Neural cell (in vitro differentiated cells): Measurements from ENCODE around the gene EIF2B5. TPM values are rescaled to one million over a fixed set of nuclear protein-coding genes. Genes with fewer than 3 reads are reported as not detected.

Experiments used
- H2AFZ ChIP-seq: fragments of 200-600, 300-800 bp; sonication (generic), shearing (Covaris generic); 2 replicates; pipeline ENCODE4 v1.6.0; 2014; ENCODE audit warnings: low read depth, mild to moderate bottlenecking, antibody characterized with exemption, low read length, moderate library complexity
- H3F3A ChIP-seq: fragments of 200-600 bp; shearing (Covaris generic); 2 replicates; pipeline ENCODE4 v1.6.1; 2016; ENCODE audit warnings: mild to moderate bottlenecking, moderate library complexity, mixed read lengths, antibody characterized with exemption, low read length; ENCODE audit not compliant: insufficient read depth, poor library complexity, severe bottlenecking
- H3K27ac ChIP-seq: fragments of 200-600, 300-800 bp; sonication (generic), shearing (Covaris generic); 2 replicates; pipeline ENCODE4 v1.5.1; 2014; ENCODE audit warnings: mild to moderate bottlenecking, low read length, moderate library complexity
- H3K27me3 ChIP-seq: fragments of 300-800, 200-600 bp; sonication (generic), shearing (Covaris generic); 2 replicates; pipeline ENCODE4 v1.6.0; 2014; ENCODE audit warnings: mild to moderate bottlenecking, low read depth, low read length, moderate library complexity; ENCODE audit not compliant: insufficient read depth
- H3K36me3 ChIP-seq: fragments of 300-800, 200-600 bp; sonication (generic), shearing (Covaris generic); 2 replicates; pipeline ENCODE4 v1.5.1; 2014; ENCODE audit warnings: mild to moderate bottlenecking, antibody characterized with exemption, low read length, moderate library complexity; ENCODE audit not compliant: insufficient read depth
- H3K4me2 ChIP-seq: fragments of 300-800, 200-600 bp; sonication (generic), shearing (Covaris generic); 2 replicates; pipeline ENCODE4 v1.6.0; 2014; ENCODE audit warnings: mild to moderate bottlenecking, low read length
- H3K4me3 ChIP-seq: fragments of 300-800, 200-600 bp; sonication (generic), shearing (Covaris generic); 2 replicates; pipeline ENCODE4 v1.5.1; 2014; ENCODE audit warnings: mild to moderate bottlenecking, low read length, moderate library complexity
- H3K79me2 ChIP-seq: fragments of 200-600 bp; shearing (Covaris generic); replicated peaks from 2 replicates; pipeline ENCODE4 v1.6.0; 2014; ENCODE audit warnings: mild to moderate bottlenecking, low read length, moderate library complexity; ENCODE audit not compliant: insufficient read depth
- H3K9ac ChIP-seq: fragments of 300-800, 200-600 bp; sonication (generic), shearing (Covaris generic); 2 replicates; pipeline ENCODE4 v1.6.1; 2016; ENCODE audit warnings: mild to moderate bottlenecking, low read length, mixed read lengths
- H3K9me2 ChIP-seq: fragments of 200-600 bp; shearing (Covaris generic); 2 replicates; pipeline ENCODE4 v1.6.1; 2016; ENCODE audit warnings: mild to moderate bottlenecking, low read length, mixed read lengths; ENCODE audit not compliant: insufficient read depth
- H3K9me3 ChIP-seq: fragments of 200-600, 300-800 bp; sonication (generic), shearing (Covaris generic); 2 replicates; pipeline ENCODE4 v1.6.1; 2016; ENCODE audit warnings: mild to moderate bottlenecking, mixed run types, low read length, moderate library complexity, mixed read lengths
- H4K20me1 ChIP-seq: fragments of 200-600 bp; shearing (Covaris generic); 2 replicates; pipeline ENCODE4 v1.6.1; 2016; ENCODE audit warnings: mild to moderate bottlenecking, mixed run types; ENCODE audit not compliant: insufficient read depth
- EP300 ChIP-seq: fragments of 450-650 bp; conservative IDR thresholded peaks from 2 replicates; pipeline ENCODE4 v1.6.1; 2014; ENCODE audit warnings: antibody characterized with exemption, mild to moderate bottlenecking, moderate library complexity; ENCODE audit not compliant: poor library complexity, severe bottlenecking
- EZH2 ChIP-seq: fragments of 200-600, 300-800 bp; shearing (Covaris generic), sonication (generic); IDR thresholded peaks from 2 replicates; pipeline ENCODE4 v1.6.1; 2014; ENCODE audit warnings: antibody characterized with exemption, low read length, borderline replicate concordance, mild to moderate bottlenecking; ENCODE audit not compliant: insufficient read depth, poor library complexity, severe bottlenecking
- MXI1 ChIP-seq: fragments of 450-650 bp; conservative IDR thresholded peaks from 2 replicates; pipeline ENCODE4 v1.6.1; 2014; ENCODE audit warnings: antibody characterized with exemption, mild to moderate bottlenecking; ENCODE audit not compliant: poor library complexity, severe bottlenecking
- POLR2AphosphoS5 ChIP-seq: IDR thresholded peaks from 2 replicates; pipeline ENCODE4 v1.6.1; 2012
- RAD21 ChIP-seq: fragments of 450-650 bp; conservative IDR thresholded peaks from 2 replicates; pipeline ENCODE4 v1.6.1; 2014; ENCODE audit warnings: antibody characterized with exemption, mild to moderate bottlenecking, moderate library complexity
- SMC3 ChIP-seq: fragments of 450-650 bp; conservative IDR thresholded peaks from 2 replicates; pipeline ENCODE4 v1.6.1; 2014; ENCODE audit warnings: antibody characterized with exemption, mild to moderate bottlenecking, moderate library complexity; ENCODE audit not compliant: poor library complexity
- TAF1 ChIP-seq: IDR thresholded peaks from 2 replicates; pipeline ENCODE4 v1.6.1; 2012; ENCODE audit warnings: low read depth
- polyA plus RNA-seq: library from polyadenylated mRNA; depleted of rRNA; stranded (reverse); fragments of >200 nt; gene quantifications from 2 replicates; pipeline ENCODE4 v1.2.3, GENCODE V29; 2014
- TF ChIP-seq, protein P1 (sequence below): fragments of 450-650 bp; IDR thresholded peaks from 2 replicates; pipeline ENCODE4 v1.5.1; 2014; ENCODE audit warnings: antibody characterized with exemption, mild to moderate bottlenecking, moderate library complexity; ENCODE audit not compliant: poor library complexity, severe bottlenecking
- TF ChIP-seq, protein P2 (sequence below): IDR thresholded peaks from 2 replicates; pipeline ENCODE4 v1.6.1; 2012; ENCODE audit warnings: borderline replicate concordance

EIF2B5 gene
- polyA plus RNA-seq, 1 donor from 2014 or later = 112 TPM

DNA sequence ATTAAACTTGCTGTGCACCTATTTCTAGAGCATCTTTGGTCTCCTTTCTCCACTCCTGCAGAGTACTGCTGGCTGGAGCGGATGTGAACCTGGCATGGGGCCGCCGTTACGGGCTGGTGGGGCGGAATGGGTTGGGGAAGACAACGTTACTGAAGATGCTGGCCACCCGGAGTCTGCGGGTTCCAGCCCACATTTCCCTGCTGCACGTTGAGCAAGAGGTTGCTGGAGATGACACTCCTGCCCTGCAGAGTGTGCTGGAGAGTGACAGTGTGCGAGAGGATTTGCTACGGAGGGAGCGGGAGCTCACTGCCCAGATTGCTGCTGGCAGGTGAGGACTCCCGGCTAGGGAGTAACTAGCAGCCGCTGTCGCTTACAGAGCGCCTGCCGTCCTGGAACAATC, 52.9 kb downstream of the EIF2B5 start:
- peaks cover 20% of the 10 kb centered on the region for H3K79me2 ChIP-seq
- no peaks in the 10 kb centered on the region for H3K9me2 ChIP-seq
- no peaks in the 10 kb centered on the region for H3K9me3 ChIP-seq
- no peak overlapping the region for H3K9ac ChIP-seq
- TF ChIP-seq POLR2AphosphoS5 (no peak), TAF1 (no peak), EZH2 (no peak)
- TF ChIP-seq, protein P1, sequence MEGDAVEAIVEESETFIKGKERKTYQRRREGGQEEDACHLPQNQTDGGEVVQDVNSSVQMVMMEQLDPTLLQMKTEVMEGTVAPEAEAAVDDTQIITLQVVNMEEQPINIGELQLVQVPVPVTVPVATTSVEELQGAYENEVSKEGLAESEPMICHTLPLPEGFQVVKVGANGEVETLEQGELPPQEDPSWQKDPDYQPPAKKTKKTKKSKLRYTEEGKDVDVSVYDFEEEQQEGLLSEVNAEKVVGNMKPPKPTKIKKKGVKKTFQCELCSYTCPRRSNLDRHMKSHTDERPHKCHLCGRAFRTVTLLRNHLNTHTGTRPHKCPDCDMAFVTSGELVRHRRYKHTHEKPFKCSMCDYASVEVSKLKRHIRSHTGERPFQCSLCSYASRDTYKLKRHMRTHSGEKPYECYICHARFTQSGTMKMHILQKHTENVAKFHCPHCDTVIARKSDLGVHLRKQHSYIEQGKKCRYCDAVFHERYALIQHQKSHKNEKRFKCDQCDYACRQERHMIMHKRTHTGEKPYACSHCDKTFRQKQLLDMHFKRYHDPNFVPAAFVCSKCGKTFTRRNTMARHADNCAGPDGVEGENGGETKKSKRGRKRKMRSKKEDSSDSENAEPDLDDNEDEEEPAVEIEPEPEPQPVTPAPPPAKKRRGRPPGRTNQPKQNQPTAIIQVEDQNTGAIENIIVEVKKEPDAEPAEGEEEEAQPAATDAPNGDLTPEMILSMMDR = no peak
- H3K27ac ChIP-seq = no peak overlapping the region
- no peaks in the 10 kb centered on the region for H4K20me1 ChIP-seq
- no peaks in the 10 kb centered on the region for H3K36me3 ChIP-seq
- H3K27me3 ChIP-seq = no peaks in the 10 kb centered on the region
- H3F3A ChIP-seq = no peaks in the 10 kb centered on the region
- H3K4me2 ChIP-seq = no peak overlapping the region
- H2AFZ ChIP-seq = no peak overlapping the region
- peak overlapping the region; percentile 88 for H3K4me3 ChIP-seq

DNA sequence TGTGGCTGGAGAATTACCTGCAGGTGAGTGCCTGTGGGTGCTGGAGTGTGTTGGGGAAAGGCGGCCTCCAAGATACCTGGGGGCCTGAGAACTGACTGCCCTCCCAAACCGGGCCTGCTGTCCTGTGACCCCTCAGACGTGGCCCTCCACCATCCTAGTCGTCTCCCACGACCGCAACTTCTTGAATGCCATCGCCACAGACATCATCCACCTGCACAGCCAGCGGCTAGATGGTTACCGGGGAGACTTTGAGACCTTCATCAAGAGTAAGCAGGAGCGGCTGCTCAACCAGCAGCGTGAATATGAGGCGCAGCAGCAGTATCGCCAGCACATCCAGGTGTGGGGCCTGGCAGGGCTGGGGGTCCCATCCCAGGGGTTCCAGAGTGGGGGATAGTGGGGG, 54.3 kb downstream of the EIF2B5 start:
- no peak overlapping the region for H2AFZ ChIP-seq
- H3K4me3 ChIP-seq = no peak overlapping the region
- H3K27me3 ChIP-seq = no peaks in the 10 kb centered on the region
- H3K27ac ChIP-seq = no peak overlapping the region
- H3K79me2 ChIP-seq = peaks cover 20% of the 10 kb centered on the region
- H3K9me3 ChIP-seq = no peaks in the 10 kb centered on the region
- no peak overlapping the region for H3K9ac ChIP-seq
- TF ChIP-seq, protein P2, sequence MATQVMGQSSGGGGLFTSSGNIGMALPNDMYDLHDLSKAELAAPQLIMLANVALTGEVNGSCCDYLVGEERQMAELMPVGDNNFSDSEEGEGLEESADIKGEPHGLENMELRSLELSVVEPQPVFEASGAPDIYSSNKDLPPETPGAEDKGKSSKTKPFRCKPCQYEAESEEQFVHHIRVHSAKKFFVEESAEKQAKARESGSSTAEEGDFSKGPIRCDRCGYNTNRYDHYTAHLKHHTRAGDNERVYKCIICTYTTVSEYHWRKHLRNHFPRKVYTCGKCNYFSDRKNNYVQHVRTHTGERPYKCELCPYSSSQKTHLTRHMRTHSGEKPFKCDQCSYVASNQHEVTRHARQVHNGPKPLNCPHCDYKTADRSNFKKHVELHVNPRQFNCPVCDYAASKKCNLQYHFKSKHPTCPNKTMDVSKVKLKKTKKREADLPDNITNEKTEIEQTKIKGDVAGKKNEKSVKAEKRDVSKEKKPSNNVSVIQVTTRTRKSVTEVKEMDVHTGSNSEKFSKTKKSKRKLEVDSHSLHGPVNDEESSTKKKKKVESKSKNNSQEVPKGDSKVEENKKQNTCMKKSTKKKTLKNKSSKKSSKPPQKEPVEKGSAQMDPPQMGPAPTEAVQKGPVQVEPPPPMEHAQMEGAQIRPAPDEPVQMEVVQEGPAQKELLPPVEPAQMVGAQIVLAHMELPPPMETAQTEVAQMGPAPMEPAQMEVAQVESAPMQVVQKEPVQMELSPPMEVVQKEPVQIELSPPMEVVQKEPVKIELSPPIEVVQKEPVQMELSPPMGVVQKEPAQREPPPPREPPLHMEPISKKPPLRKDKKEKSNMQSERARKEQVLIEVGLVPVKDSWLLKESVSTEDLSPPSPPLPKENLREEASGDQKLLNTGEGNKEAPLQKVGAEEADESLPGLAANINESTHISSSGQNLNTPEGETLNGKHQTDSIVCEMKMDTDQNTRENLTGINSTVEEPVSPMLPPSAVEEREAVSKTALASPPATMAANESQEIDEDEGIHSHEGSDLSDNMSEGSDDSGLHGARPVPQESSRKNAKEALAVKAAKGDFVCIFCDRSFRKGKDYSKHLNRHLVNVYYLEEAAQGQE = no peak
- TF ChIP-seq TAF1 = no peak
- no peak for TF ChIP-seq MXI1
- no peak for TF ChIP-seq SMC3
- TF ChIP-seq EZH2 = no peak
- TF ChIP-seq RAD21 = no peak
- TF ChIP-seq POLR2AphosphoS5 = no peak
- TF ChIP-seq EP300 = no peak
- TF ChIP-seq, protein P1 = no peak
- H3F3A ChIP-seq = no peaks in the 10 kb centered on the region
- H3K36me3 ChIP-seq = no peaks in the 10 kb centered on the region
- H4K20me1 ChIP-seq = no peaks in the 10 kb centered on the region
- H3K4me2 ChIP-seq = no peak overlapping the region
- no peaks in the 10 kb centered on the region for H3K9me2 ChIP-seq
